ENCODE results near the gene SBNO2. TPM values are rescaled to one million over a fixed set of nuclear protein-coding genes. Genes with fewer than 3 reads are reported as not detected.

The SBNO2 gene
- polyA plus RNA-seq, 1 experiment, result 9.9 TPM

- ChIA-PET POLR2A (interaction anchor here (0.9 kb wide), 1 partner anchor 10 kb away, joined by 7 read pairs; no protein-coding TSS in a partner anchor), CTCF (interaction anchor here (1.5 kb wide), 1 partner anchor 58 kb away, joined by 5 read pairs; no protein-coding TSS in a partner anchor)
- H3K4me3 ChIP-seq (ENCODE audit: low read depth, low read length), result peak overlapping the region; percentile 92
- no peak for TF ChIP-seq CTCF (IDR thresholded peaks at IDR 0.05; ENCODE audit: low read depth, low read length)
- H3K27me3 ChIP-seq (ENCODE audit: control insufficient read depth, insufficient read depth, low read length), result no peaks in the 10 kb centered on the region
- DNase-seq (ENCODE audit: low read depth, low spot score), result no peak
- peaks cover 26% of the 10 kb centered on the region for H3K9me3 ChIP-seq (ENCODE audit: control insufficient read depth, insufficient read depth, low read length)
- H3K27ac ChIP-seq (ENCODE audit: low read depth, low read length), result peak overlapping the region; percentile 42
These were observed 2.9 kb downstream of the SBNO2 start for GRCh38 chr19:1170938-1171754.

- peak overlapping the region; percentile 96 for H3K27ac ChIP-seq (ENCODE audit: low read depth, low read length)
- no peak for TF ChIP-seq CTCF (IDR thresholded peaks at IDR 0.05; ENCODE audit: low read depth, low read length)
- ChIA-PET CTCF (interaction anchor here (1.0 to 1.8 kb wide), 2 partner anchors 15 to 57 kb away, joined by 3 to 5 read pairs; no protein-coding TSS in a partner anchor), POLR2A (interaction anchor here (0.7 to 1.1 kb wide), 2 partner anchors 39 to 57 kb away, joined by 3 to 5 read pairs; no protein-coding TSS in a partner anchor)
- no peaks in the 10 kb centered on the region for H3K27me3 ChIP-seq (ENCODE audit: control insufficient read depth, insufficient read depth, low read length)
- DNase-seq (ENCODE audit: low read depth, low spot score), result peak; percentile 93
- peaks cover 27% of the 10 kb centered on the region for H3K9me3 ChIP-seq (ENCODE audit: control insufficient read depth, insufficient read depth, low read length)
- peak overlapping the region; percentile 52 for H3K4me3 ChIP-seq (ENCODE audit: low read depth, low read length)
These were observed 3.9 kb downstream of the SBNO2 start for GRCh38 chr19:1169921-1170885.

DNA sequence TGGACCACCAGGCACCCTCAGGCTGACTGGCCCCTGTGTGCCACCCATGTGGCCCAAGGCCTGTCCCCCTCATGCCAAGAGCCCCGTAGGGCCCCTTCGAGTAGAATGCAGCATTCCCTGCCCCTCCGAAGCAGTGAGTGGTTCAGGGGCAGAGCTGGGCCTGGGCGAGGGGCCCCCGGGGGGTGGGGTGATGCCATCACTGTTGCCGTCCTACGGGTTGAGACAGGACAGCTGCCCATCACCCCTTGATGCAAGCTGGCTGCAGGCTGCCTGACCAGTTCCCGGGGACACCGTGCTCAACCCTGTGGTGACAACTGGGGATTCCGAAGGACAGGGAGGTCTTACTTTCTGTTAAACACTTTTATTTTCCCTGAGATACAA lies 4.7 kb downstream of the SBNO2 start:
- DNase-seq (ENCODE audit: low read depth, low spot score), result no peak
- no peak for TF ChIP-seq CTCF (IDR thresholded peaks at IDR 0.05; ENCODE audit: low read depth, low read length)
- H3K4me3 ChIP-seq (ENCODE audit: low read depth, low read length), result peak overlapping the region; percentile 52
- H3K27ac ChIP-seq (ENCODE audit: low read depth, low read length), result peak overlapping the region; percentile 96
- H3K27me3 ChIP-seq (ENCODE audit: control insufficient read depth, insufficient read depth, low read length), result no peaks in the 10 kb centered on the region
- ChIA-PET CTCF (interaction anchor here (1.0 to 1.8 kb wide), 2 partner anchors 14 to 56 kb away, joined by 3 to 5 read pairs; no protein-coding TSS in a partner anchor), POLR2A (interaction anchor here (0.7 to 1.1 kb wide), 2 partner anchors 39 to 56 kb away, joined by 5 read pairs; no protein-coding TSS in a partner anchor)
- H3K9me3 ChIP-seq (ENCODE audit: control insufficient read depth, insufficient read depth, low read length), result peaks cover 25% of the 10 kb centered on the region

GRCh38 chr19:1168572-1169410 lies 5.3 kb downstream of the SBNO2 start:
- POLR2A ChIA-PET, result interaction anchor here (0.6 to 1.1 kb wide), 4 partner anchors 38 to 63 kb away, joined by 3 to 5 read pairs (median 4); no protein-coding TSS in a partner anchor
- no peak for DNase-seq (ENCODE audit: low read depth, low spot score)
- H3K27ac ChIP-seq (ENCODE audit: low read depth, low read length), result peak overlapping the region; percentile 96
- H3K4me3 ChIP-seq (ENCODE audit: low read depth, low read length), result peak overlapping the region; percentile 52
- TF ChIP-seq CTCF (IDR thresholded peaks at IDR 0.05; ENCODE audit: low read depth, low read length), result no peak
- no peaks in the 10 kb centered on the region for H3K27me3 ChIP-seq (ENCODE audit: control insufficient read depth, insufficient read depth, low read length)
- H3K9me3 ChIP-seq (ENCODE audit: control insufficient read depth, insufficient read depth, low read length), result peaks cover 22% of the 10 kb centered on the region
- CTCF ChIA-PET, result interaction anchor here (1.0 to 1.8 kb wide), 2 partner anchors 14 to 56 kb away, joined by 3 to 5 read pairs; no protein-coding TSS in a partner anchor
